Stromal cell of bone marrow (primary cell): ENCODE results near the gene TMIGD1.
A peak's percentile ranks its signal among the peaks of the same experiment; 100 is the strongest.
"Not testable (repeated sequence)": the region's sequence is repeated elsewhere in the genome, so short reads cannot be mapped to it uniquely, and the experiment has no call there.

Experiments
- DNase-seq: peaks from one replicate; pipeline ENCODE4 v3.0.0-alpha.2; 2012; ENCODE audit warnings: low read depth

The TMIGD1 gene

DNA sequence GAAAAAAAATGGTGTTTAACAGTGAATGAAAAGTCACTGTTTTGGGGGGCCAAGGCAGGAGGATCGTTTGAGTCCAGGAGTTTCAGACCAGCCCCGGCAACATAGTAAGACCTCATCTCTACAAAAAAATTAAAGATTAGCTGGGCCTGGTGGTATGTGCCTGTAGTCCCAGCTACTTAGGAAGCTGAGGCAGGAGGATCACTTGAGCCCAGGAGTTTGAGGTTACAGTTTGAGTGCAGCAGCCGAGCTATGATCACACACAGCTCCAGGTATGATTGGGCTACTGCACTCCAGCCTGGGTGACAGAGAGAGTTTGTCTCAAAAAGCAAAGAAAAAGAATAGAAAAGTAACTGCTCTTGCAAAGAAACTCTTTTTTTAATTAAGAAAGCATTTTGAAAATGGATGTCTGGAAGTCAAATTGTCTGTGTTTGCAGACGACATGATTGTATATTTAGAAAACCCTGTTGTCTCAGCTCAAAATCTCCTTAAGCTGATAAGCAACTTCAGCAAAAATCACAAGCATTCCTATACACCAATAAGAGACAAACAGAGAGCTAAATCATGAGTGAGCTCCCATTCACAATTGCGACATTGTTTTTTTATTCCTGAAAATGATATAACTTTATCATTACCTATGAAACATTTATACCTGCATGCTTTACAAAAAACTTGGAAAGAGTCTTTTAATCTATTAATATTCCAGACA, 24.4 kb upstream of the TMIGD1 start:
- DNase-seq, result no peak

DNA sequence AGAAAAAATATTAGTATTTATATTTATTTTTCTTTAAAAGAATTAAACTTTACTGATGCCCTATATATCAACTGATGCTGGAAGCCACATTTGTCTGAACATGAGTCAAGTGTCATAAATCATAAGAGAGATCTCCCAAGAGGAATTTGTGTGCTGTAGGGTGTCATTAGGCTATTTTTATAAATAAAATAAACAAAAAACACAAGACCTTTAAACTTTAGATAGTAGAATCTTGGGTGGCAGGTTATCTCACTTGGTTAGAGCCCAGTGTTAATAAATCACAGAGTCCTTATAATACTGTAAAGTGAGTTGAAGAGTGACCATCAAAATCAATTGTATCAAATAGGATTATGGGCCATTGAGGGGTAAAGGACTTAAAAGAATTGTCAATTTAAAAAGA, 23.6 kb upstream of the TMIGD1 start:
- no peak for DNase-seq

DNA sequence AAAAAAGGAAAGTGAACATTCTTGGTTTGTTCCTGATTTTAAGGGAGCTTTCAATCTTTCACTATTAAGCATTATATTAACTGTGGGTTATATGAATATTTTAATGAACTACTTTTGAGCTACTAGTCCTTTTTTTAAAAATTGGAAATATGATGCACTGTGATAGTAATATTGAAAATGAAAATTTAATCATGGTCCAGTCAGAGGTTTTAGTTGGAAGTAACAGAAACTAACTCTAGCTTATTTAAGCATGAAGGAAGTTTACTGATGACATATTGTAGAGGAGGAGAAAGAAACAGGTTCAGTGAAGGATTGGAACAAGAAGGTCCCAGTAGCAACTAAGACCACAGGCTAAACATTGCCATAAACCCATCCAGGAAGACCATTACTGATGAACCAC, 20.8 kb upstream of the TMIGD1 start:
- no peak for DNase-seq

DNA sequence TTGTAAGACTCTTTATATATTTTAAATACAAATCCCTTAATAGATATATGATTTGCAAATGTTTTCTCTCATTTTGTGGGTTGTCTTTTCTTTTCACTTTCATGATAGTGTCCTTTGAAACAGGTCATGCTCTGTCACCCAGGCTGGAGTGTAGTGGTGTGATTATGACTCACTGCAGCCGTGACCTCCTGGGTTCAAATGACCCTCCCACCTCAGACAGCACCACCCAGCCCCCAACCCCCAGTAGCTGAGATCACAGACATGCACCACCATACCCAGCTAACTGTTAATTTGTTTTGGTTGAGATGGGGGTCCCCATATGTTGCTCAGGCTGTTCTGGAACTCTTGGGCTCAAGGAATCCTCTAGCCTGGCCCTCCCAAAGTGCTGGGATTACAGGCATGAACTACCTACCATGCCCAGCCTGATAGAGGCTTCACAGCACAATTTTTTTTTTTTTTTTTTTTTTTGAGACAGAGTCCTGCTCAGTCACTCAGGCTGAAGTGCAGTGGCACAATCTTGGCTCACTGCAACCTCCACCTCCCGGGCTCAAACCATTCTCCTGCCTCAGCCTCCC, 18.5 kb upstream of the TMIGD1 start:
- DNase-seq, result no peak

DNA sequence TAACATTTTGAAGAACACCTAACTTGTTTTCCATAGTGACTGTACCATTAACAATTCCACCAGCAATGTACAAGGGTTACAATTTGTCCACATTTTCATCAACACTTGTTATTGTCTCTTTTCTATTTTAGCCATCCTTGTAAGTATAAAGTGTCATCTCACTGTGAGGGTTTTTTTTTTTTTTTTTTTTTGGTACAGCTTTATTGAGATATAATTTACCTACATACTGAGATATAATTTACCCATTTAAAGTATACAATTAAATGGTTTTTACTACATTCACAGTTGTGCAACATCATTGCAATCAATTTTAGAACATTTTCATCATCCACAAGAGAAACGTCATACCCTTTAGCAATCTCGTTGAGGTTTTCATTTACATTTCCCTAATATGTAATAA, 17.9 kb upstream of the TMIGD1 start:
- no peak for DNase-seq

GRCh38 chr17:30351263-30351662, 17.4 kb upstream of the TMIGD1 start:
- not testable (repeated sequence) for DNase-seq

GRCh38 chr17:30349252-30349651, 15.4 kb upstream of the TMIGD1 start:
- DNase-seq, result no peak

GRCh38 chr17:30347488-30347887, 13.6 kb upstream of the TMIGD1 start:
- no peak for DNase-seq

DNA sequence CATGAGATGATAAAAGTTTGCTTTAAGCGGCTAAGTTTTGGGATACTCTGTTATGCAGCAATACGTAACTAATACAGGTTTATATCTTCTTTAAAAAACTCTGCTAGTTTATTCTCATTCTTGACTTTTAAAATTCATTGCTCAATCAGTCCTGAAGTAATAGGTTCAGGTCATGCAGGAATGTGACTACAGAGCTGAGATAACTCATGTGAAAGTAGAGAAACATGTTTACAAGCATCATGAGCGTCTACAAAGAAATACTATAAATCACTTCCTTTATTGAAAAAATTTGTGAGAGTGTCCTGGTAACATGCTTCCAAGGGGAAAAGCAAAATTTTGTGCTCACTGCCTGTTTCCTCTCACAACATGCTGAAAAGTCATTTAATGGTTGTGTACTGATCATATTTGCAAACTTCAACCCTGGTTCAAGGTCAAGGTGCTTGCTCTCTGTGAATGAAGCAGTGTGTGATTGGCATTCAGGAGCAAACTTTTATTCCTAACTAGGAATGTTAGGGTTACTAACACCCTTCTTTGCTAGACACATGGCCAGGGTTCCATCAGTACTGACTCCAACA, 12.5 kb upstream of the TMIGD1 start:
- no peak for DNase-seq

DNA sequence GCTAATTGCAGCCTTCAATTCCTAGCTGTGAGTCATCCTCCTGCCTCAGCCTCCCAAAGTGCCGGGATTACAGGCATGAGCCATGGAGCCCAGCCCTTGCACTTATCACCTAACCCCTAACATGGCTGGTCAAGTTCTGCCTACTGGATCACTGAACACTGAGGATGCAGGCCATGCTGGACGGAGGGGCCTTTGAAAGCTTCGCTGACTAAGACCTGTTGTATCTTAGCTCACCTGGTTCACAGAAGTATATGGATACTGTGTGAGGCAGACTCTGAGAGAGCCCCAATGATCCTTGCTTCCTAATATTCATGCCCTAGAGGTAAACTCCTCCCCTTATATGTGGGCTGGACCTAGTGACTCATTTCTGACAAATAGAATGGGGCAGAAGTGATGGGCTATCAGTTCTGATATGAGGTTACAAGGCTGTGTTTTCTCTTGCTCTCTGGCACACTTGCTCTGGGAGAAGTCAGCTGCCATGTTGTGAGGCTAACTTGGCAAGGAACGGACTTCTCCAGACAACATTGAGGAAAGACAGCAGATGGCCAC, 11.7 kb upstream of the TMIGD1 start:
- no peak for DNase-seq

DNA sequence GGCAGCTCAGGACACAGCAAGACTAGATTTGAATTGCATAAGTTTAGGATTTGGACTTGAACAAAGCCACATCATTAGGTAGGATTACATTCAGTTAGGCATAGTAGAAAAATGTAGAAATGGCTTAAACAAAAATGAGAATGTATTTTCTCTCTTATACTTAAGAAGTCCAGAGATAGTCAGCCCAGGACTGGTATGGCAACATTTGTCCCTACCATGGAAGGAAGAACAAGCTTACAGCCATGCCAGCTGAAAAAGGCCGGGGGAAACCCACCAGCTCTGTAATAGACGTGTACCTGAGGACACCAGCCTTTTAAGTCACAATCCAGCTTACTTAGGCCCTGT, 11.2 kb upstream of the TMIGD1 start:
- no peak for DNase-seq

GRCh38 chr17:30344283-30345088, 10.6 kb upstream of the TMIGD1 start:
- no peak for DNase-seq

DNA sequence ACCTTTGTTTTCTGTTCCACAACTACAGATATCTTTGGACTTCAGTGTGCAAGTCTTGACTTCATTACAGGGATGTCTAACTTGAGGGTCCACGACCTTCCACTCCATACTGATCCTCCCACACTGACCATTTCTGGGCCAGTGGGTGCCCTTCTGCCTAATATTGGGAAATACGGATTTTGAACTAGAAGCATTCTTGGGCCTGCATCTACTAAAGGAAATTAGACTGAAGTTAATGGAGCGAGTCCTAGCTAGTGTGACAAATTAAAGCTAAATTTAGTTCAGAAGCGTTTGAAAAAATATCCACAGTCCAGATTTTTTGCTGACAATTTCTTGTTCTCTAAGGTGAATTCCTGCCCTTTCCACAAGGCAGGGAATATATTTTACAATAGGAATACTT, 9.9 kb upstream of the TMIGD1 start:
- DNase-seq, result no peak

DNA sequence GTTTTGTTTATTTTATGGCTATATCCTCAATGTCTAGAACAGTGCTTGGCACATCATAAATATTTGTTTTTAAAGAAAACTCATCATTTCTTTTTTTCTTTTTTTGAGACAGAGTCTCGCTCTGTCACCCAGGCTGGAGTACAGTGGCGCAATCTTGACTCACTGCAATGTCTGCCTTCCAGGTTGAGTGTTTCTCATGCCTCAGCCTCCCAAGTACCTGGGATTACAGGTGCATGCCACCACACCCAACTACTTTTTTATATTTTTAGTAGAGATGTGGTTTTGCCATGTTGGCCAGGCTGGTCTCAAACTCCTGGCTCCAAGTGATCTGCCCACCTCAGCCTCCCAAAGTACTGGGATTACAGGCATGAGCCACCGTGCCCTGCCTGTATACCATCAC, 9.4 kb upstream of the TMIGD1 start:
- DNase-seq, result not testable (repeated sequence)

DNA sequence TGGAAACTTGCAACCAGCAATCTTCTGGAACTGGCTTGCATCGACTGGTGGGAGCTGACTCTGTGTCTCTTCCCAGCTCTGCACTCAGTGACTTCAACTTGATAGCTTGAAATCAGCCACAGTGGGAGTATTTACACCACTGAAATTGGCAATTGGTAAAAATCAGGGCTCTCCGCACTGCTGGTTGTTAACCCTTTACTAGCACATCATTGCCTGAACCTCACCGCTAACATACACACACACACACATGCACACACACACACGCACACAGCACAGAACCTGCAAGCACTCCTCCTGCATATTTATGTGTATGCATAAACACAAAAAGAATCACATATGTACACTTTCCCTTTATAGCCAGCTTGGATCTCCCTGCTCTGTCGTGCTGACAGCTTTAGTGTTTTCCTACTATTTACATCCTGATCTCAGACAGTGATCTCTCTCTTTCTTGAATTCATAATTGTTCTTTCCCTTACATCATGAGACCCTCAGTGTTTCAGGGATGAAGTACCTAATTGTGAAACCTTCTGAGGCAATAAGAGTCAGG, 7.9 kb upstream of the TMIGD1 start:
- no peak for DNase-seq

DNA sequence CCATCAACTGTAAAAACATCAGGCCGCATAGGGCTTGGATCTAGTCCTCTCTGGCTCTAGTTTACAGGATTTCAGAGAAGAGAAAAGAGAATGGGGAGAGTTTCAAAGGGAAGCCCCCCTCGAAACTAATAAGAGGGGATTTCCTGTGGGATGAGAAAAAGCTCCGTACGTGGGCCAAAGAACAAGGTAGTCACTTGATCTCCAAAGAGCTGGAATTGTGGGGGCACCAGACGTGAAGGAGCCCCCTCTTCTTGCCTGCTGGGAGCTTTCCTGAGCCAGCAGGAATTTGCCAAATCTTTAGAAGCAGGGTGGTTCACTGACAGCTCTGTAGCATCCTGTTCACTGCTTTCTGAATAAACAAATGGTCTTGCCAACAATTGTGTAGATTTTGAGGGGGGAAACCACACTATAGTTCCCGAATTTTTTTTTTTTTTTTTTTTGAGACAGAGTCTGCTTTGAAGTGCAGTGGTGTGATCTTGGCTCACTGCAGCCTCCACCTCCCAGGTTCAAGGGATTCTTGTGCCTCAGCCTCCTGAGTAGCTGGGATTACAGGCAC, 7.0 kb upstream of the TMIGD1 start:
- no peak for DNase-seq

DNA sequence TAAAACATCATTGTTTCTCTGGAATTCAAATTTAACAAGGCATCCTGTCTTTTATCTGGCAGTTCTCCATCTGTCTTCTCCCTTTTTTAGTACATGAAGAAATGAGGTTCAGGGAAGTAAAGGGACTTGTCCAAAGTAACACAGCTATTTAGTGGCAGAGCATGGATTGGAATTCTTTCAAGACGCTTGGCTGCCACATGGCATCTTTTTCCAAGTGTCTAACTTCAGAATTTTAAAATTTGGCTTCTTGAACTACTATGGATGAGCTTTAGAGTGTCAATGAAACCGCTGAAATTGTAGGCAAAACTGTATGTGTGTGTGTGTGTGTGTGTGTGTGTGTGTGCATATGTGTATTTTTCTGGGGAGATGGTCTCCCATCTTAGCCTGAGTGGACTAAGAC, 5.2 kb upstream of the TMIGD1 start:
- DNase-seq, result no peak

GRCh38 chr17:30337393-30337999, 3.6 kb upstream of the TMIGD1 start:
- DNase-seq, result no peak

DNA sequence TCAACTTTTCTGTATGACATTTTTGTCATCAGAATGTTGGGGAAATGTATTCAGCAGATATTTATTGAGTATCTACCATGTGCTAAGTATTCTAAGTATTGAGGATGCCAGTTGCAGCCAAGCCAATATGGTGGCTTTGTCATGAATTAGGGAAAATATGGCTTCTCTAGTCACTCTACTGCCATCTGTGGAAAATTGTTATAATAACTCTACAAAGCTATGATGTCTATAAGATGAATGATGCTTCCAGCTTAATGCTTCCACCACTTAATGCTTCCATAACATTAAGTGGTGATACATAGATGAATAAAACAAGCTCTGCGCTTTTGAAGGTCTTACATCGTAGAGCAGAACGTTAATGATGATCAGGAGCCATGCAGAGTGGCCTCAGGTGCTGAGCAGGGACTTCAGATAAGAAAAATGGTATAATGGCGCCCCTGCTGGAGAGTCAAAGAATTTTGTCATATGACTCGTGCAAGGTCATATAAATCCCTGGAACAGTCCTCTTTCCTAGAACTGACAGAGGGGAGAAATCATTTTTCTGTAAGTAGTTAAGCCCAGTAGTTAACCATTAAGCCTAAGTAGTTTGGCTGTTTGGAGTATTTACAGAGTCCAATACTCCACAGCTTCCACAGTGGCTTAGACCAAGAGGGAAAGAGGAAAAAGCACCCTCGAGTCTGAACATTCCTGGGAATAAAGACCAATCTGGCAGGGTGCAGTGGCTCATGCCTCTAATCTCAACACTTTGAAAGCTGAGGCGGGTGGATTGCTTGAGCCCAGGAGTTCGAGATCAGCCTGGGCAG, 2.7 kb upstream of the TMIGD1 start:
- DNase-seq, result no peak

DNA sequence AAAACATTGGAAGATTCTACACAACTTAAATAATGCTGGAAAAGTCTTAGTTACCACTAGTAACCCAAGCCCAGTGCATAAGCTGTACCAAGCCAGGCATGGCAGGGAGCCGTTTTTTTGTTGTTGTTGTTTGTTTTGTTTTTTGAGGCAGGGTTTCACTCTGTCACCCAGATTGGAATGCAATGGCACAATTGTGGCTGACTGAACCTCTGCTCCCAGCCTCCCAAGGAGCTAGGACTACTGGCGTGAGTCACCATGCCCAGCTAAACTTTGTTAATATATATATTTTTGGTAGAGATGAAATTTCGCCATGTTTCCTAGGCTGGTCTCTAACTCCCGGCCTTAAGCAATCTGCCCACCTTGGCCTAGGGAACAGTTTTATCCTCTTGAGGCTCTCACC, 564 bp upstream of the TMIGD1 start:
- no peak for DNase-seq

DNA sequence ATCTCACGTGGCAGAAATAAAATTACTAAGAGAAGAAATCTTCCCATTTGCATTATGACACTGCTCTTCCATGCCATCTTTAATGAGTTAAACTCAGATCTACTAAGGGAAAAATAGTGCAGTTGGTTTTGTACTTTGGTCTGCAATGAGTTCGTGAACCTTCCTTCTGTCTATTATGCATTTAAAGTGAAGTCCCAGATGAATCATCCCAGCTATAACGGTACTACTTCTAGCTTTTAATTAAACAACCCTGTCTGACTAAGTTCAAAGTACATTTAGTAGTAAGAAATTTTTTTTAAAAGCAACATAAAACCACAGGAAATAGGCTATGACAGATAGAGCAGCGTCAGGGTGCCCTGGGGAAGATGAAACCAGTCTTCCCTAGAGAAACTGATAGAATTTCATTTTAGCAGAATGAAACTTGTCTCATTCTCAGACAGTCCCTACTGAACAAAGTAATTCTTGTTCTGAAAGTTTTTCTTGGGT, 1.8 kb downstream of the TMIGD1 start:
- DNase-seq, result peak; percentile 25
